Measurements from ENCODE around the gene MAGEA3.
"Not testable (repeated sequence)": the region's sequence is repeated elsewhere in the genome, so short reads cannot be mapped to it uniquely, and the experiment has no call there.

The MAGEA3 gene

GRCh38 chrX:152697952-152698931 is at the start of gene MAGEA3:
TSS of gene MAGEA3 (plus strand) at chrX:152698794. CDS start at chrX:152700833, 2,039 bp downstream.
- not testable (repeated sequence) for DNase-seq (ENCODE audit: low read depth, low spot score)

DNA sequence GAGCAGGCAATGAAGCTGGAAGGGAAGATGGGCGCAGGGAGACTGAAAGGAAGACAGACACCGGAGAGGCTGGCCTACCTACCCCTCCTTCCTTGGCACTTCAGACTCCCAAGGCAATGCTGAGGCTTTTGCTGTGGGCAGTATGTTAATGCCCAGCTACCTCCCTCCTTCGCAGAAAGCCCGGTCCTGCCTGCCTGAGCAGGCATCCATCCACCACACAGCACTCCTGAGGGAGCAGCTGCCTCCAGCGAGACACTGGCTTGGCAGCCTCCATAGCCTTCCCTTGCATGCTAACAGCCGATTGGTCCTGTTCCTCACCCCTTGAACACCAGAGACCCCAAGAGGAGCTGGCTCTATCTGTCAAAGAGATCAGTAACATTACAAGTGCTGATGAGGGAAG is 46.5 kb upstream of the MAGEA3 start:
- DNase-seq (ENCODE audit: low read depth, low spot score): no peak

DNA sequence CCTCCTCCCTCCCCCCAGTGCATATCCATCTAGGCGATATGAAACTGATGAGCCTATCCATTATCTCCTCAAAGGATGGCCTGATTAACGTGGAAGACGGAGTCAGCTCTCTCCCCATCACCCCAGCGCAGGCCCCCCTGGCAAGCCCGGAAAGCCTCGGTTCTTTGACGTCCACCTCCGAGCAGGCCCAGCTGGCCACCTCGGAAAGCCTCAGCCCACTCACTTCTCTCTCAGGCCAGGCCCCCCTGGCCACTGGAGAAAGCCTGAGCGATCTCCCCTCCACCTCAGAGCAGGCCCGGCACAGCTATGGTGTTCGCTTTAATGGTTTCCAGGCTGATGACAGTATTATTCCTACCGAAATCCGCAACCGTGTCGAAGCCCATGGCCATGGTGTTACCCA is 46.1 kb upstream of the MAGEA3 start:
- DNase-seq (ENCODE audit: low read depth, low spot score): no peak

GRCh38 chrX:152656087-152656486 is 42.5 kb upstream of the MAGEA3 start:
- DNase-seq (ENCODE audit: low read depth, low spot score): no peak

DNA sequence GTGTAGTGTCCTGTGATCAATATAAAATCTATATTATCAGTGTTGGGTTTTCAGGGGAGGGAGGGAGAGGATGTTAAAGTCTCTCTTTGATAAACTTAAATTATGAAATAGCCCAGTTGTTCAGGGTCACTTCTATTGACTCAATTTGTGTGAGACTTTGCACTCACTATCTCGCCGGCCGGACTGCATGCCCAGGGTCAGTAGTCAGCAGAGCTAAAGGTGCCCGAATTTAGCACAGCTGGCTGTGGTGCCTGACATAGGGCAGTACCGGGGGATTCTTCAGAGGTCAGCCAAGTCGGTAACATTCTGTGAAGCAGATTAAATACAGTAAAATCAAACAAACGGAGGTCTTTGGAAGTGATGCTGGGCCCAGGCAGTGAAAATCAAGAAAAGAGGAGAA is 41.7 kb upstream of the MAGEA3 start:
- DNase-seq (ENCODE audit: low read depth, low spot score): no peak

DNA sequence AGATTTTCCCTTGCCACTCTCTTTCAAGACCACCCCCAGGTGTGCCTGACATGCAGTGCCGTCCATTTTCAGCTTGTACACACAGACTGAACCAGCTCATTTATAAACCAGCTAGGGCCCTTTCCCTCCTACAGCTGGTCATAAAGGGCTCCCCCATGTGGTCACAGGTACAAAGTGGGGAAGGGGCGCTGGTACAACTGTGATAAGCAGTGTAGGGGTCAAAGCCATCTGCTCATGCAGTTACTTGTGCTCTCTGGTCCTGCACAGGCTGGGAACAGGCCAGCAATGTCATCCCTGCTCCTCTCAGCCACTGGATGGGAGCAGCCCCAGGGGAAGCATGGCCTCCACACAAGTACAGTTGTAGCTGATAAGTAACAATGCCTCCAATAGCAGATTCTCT is 40.3 kb upstream of the MAGEA3 start:
- no peak for DNase-seq (ENCODE audit: low read depth, low spot score)

DNA sequence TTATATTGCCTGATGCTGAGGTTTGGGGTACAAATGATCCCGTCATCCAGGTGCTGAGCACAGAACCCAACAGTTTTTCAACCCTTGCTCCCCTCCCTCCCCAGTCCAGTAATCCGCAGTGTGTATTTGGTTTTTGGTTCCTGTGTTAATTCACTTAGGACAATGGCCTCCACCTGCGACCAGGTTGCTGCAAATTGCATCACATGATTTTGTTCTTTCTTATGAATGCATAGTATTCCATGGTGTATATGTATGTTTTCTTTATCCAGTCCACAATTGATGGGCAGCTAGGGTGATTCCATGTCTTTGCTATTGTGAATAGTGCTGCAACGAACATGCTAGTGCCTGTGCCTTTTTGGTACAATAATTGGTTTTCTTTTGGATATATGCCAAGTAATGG is 35.5 kb upstream of the MAGEA3 start:
- DNase-seq (ENCODE audit: low read depth, low spot score): no peak

DNA sequence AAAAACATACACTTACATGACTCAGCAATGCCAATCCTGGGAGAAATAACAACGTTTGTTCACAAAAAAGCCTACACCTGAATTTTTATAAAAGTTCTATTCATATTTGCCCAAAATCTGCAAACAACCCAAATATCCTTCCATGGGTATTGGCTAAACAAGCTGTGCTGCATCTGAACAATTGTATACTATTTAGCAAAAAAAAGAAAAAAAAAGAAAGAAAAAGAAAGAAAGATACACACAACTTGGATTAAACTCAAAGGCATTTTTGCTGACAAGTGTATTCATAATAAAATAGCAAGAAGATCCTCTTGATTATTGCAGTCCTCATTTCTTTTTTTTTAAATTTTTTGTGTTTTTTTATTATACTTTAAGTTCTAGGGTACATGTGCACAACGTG is 24.5 kb upstream of the MAGEA3 start:
- no peak for DNase-seq (ENCODE audit: low read depth, low spot score)

- DNase-seq (ENCODE audit: low read depth, low spot score): not testable (repeated sequence)
Observed at GRCh38 chrX:152674652-152675051, 23.9 kb upstream of the MAGEA3 start.

DNA sequence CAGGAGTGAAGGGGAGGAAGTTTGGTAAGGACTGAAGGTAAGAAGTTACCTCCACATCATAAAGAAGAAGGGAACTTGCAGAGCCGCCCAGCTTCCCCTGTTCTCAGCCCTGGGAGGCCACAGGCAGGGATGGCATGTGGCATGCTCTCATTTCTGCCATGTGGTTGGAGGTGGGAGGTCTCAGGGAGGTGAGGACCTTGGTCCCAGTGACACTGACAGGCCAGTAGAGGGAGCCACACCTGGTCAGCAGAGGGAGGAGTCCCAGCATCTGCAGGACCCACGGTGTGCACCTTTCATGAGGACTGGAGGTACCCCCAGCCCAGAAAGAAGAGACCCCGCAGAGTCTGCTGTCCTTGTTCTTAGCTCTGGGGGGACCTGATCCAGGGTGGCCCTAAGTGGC is 17.6 kb upstream of the MAGEA3 start:
- DNase-seq (ENCODE audit: low read depth, low spot score): not testable (repeated sequence)

GRCh38 chrX:152700390-152700789 is 1.8 kb downstream of the MAGEA3 start:
- DNase-seq (ENCODE audit: low read depth, low spot score): not testable (repeated sequence)

GRCh38 chrX:152706500-152706899 is 7.9 kb downstream of the MAGEA3 start:
- not testable (repeated sequence) for DNase-seq (ENCODE audit: low read depth, low spot score)

DNA sequence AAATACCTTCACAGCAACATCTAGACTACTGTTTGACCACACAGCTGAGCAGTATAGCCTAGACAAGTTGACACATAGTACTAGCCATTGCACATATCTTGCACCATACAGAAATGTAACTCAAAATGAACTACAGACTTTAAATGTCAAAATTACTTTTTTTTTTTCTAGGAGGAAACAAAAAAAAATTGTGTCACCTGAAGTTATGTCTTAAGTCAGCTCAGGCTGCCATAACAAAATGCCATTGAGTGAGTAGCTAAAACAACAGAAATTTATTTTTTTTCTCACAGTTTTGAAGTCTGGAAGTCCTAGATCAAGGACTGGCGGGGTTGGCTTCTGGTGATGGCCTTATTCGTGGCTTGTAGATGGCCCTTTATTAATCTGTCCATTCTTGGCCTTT is 10.6 kb downstream of the MAGEA3 start, which contains the start of gene CSAG2:
CSAG2 (minus strand) TSS at position 101 of the 400 bp plus-strand sequence. CDS start 161 bp downstream, outside the sequence.
- DNase-seq (ENCODE audit: low read depth, low spot score): not testable (repeated sequence)

- DNase-seq (ENCODE audit: low read depth, low spot score): not testable (repeated sequence)
Observed at GRCh38 chrX:152713195-152713594, 14.6 kb downstream of the MAGEA3 start.

- DNase-seq (ENCODE audit: low read depth, low spot score): not testable (repeated sequence)
Observed at GRCh38 chrX:152713815-152714787, 15.5 kb downstream of the MAGEA3 start, which contains the start of gene MAGEA2B. TSS of gene MAGEA2B (plus strand) at chrX:152714628. CDS start at chrX:152717107, 2,479 bp downstream.

- DNase-seq (ENCODE audit: low read depth, low spot score): no peak
Observed at GRCh38 chrX:152725409-152725808, 26.8 kb downstream of the MAGEA3 start.

DNA sequence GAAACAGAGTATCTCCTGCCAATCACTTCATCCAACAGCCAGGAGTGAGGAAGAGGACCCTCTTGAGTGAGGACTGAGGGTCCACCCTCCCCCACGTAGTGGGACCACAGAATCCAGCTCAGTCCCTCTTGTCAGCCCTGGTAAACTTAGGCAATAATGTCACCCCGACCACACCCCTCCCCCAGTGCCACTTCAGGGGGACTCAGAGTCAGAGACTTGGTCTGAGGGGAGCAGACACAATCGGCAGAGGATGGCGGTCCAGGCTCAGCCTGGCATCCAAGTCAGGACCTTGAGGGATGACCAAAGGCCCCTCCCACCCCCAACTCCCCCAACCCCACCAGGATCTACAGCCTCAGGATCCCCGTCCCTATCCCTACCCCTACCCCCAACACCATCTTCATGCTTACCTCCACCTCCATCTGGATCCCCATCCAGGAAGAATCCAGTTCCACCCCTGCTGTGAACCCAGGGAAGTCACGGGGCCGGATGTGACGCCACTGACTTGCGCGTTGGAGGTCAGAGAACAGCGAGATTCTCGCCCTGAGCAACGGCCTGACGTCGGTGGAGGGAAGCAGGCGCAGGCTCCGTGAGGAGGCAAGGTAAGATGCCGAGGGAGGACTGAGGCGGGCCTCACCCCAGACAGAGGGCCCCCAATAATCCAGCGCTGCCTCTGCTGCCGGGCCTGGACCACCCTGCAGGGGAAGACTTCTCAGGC is 34.8 kb downstream of the MAGEA3 start, which contains the start of the genes CSAG1 and MAGEA12:
CSAG1 (minus strand) TSS at position 461 of the 715 bp plus-strand sequence. CDS start 1,261 bp downstream, outside the sequence.
MAGEA12 (plus strand) TSS at position 497 of the 715 bp plus-strand sequence. CDS start 2,405 bp downstream, outside the sequence.
- no peak for DNase-seq (ENCODE audit: low read depth, low spot score)

DNA sequence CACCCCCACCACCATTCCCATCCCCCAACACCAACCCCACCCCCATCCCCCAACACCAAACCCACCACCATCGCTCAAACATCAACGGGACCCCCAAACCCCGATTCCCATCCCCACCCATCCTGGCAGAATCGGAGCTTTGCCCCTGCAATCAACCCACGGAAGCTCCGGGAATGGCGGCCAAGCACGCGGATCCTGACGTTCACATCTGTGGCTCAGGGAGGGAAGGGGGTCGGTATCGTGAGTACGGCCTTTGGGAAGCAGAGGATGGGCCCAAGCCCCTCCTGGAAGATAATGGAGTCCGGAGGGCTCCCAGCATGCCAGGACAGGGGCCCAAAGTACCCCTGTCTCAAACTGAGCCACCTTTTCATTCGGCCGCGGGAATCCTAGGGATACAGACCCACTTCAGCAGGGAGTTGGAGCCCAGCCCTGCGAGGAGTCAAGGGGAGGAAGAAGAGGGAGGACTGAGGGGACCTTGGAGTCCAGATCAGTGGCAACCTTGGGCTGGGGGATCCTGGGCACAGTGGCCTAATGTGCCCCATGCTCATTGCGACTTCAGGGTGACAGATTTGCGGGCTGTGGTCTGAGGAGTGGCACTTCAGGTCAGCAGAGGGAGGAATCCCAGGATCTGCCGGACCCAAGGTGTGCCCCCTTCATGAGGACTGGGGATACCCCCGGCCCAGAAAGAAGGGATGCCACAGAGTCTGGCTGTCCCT is 35.7 kb downstream of the MAGEA3 start:
- not testable (repeated sequence) for DNase-seq (ENCODE audit: low read depth, low spot score)

- no peak for DNase-seq (ENCODE audit: low read depth, low spot score)
Observed at GRCh38 chrX:152735101-152735500, 36.5 kb downstream of the MAGEA3 start.

All from activated CD4-positive, CD25-positive, alpha-beta regulatory T cell treated with anti-CD3 and anti-CD28 coated beads, Interleukin-2, amount 50 U/mL, for 16 hours (primary cell).